WERI-Rb-1 (cell line): ENCODE data around the gene RABAC1.

Source experiments
- DNase-seq: peaks from one replicate; pipeline ENCODE4 v3.0.0-alpha.2; 2020
- H3K27ac ChIP-seq: fragments of 250-450 bp; sonication (Bioruptor Pico); 2 replicates; pipeline ENCODE4 v1.5.1; 2020; ENCODE audit warnings: mild to moderate bottlenecking, moderate library complexity
- H3K27me3 ChIP-seq: fragments of 250-450 bp; sonication (Bioruptor Pico); 2 replicates; pipeline ENCODE4 v1.5.1; 2021; ENCODE audit warnings: mild to moderate bottlenecking, low read depth, moderate library complexity; ENCODE audit not compliant: insufficient read depth, severe bottlenecking
- H3K36me3 ChIP-seq: fragments of 250-450 bp; sonication (Bioruptor Pico); 2 replicates; pipeline ENCODE4 v1.5.1; 2020; ENCODE audit warnings: mild to moderate bottlenecking, moderate library complexity
- H3K4me3 ChIP-seq: 2 replicates; pipeline ENCODE4 v1.5.1; 2011; ENCODE audit warnings: low read depth, mild to moderate bottlenecking, control low read depth, low read length
- H3K9me3 ChIP-seq: fragments of 250-450 bp; sonication (Bioruptor Pico); 2 replicates; pipeline ENCODE4 v1.5.1; 2021; ENCODE audit warnings: mild to moderate bottlenecking, moderate library complexity; ENCODE audit not compliant: severe bottlenecking
- TF ChIP-seq, protein P1 (sequence below): IDR thresholded peaks from 2 replicates; pipeline ENCODE4 v1.5.1; 2011; ENCODE audit warnings: low read depth, mild to moderate bottlenecking, control low read depth, inconsistent platforms, low read length

Gene RABAC1

GRCh38 chr19:41999071-41999877 lies 40.2 kb upstream of the RABAC1 start:
- no peaks in the 10 kb centered on the region for H3K27me3 ChIP-seq
- TF ChIP-seq, protein P1, sequence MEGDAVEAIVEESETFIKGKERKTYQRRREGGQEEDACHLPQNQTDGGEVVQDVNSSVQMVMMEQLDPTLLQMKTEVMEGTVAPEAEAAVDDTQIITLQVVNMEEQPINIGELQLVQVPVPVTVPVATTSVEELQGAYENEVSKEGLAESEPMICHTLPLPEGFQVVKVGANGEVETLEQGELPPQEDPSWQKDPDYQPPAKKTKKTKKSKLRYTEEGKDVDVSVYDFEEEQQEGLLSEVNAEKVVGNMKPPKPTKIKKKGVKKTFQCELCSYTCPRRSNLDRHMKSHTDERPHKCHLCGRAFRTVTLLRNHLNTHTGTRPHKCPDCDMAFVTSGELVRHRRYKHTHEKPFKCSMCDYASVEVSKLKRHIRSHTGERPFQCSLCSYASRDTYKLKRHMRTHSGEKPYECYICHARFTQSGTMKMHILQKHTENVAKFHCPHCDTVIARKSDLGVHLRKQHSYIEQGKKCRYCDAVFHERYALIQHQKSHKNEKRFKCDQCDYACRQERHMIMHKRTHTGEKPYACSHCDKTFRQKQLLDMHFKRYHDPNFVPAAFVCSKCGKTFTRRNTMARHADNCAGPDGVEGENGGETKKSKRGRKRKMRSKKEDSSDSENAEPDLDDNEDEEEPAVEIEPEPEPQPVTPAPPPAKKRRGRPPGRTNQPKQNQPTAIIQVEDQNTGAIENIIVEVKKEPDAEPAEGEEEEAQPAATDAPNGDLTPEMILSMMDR = peak; percentile 33; the same call in 1 of the 2 replicates
- H3K4me3 ChIP-seq = peak overlapping the region; percentile 48
- DNase-seq = peak; percentile 56
- peaks cover 22% of the 10 kb centered on the region for H3K36me3 ChIP-seq
- H3K9me3 ChIP-seq = no peaks in the 10 kb centered on the region
- H3K27ac ChIP-seq = peak overlapping the region; percentile 100

DNA sequence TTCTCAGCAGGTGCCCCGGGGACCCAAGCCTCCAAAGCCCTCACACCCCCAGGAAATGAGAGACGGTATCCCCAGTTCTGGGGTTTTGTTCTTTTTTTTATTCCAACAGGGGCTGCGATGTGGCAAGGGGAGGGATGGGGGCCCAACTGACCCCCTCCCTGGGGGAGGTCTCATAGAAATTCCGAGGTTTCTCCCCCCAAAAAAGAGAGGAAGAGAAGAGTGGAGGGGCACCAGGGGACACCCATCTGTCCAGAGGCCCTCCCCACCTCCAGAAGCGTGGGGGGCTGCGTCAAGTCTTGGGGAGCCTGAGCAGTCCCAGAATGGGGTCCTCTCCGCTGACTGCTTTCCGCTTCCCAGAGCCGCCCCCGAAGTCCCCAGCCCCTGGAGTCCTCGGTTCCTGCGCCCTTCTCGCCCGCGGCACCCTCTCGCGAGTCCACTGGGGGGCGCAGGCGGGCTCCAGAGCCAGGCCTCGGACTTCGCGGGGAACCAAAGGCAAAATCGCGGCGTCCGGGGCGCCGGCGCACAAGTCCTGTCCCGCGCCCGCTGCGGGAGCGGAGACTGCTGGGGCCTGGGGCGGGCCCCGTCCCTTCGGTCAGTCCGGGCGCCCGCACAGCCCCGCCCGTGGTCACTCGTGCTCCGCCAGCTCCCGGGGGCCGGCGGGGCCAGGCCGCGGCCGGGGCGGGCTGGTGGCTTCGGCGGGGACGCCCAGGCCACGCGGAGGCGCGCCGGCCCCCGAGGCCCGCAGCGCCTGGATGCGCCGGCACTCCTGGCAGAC lies 39.3 kb upstream of the RABAC1 start:
- peak; percentile 80 for DNase-seq
- H3K27ac ChIP-seq = peak overlapping the region; percentile 100
- H3K27me3 ChIP-seq = no peaks in the 10 kb centered on the region
- H3K36me3 ChIP-seq = peaks cover 28% of the 10 kb centered on the region
- TF ChIP-seq, protein P1 = peak; percentile 70
- H3K9me3 ChIP-seq = no peaks in the 10 kb centered on the region
- peak overlapping the region; percentile 57 for H3K4me3 ChIP-seq

DNA sequence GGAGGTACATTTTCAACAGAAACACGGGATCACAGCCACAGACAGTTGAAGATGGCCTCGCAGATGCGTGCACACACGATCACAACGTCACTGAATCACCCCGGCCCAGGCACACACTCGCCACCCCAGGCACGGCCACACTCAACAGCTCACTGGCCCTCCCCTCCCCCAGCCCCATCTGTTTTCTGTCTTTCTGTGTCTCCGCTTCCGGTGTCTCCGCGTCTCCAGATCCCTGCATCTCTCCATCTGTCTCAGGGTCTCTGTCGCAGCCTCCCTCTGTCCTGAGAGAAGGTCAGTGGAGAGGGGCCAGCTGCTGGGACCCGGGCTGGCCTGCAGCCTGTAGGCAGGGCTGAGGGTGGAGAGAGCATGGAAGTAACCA lies 38.7 kb upstream of the RABAC1 start:
- no peaks in the 10 kb centered on the region for H3K9me3 ChIP-seq
- peak; percentile 98 for DNase-seq
- H3K36me3 ChIP-seq = peaks cover 30% of the 10 kb centered on the region
- no peaks in the 10 kb centered on the region for H3K27me3 ChIP-seq
- H3K27ac ChIP-seq = peak overlapping the region; percentile 100
- H3K4me3 ChIP-seq = peak overlapping the region; percentile 57
- TF ChIP-seq, protein P1 = no peak

DNA sequence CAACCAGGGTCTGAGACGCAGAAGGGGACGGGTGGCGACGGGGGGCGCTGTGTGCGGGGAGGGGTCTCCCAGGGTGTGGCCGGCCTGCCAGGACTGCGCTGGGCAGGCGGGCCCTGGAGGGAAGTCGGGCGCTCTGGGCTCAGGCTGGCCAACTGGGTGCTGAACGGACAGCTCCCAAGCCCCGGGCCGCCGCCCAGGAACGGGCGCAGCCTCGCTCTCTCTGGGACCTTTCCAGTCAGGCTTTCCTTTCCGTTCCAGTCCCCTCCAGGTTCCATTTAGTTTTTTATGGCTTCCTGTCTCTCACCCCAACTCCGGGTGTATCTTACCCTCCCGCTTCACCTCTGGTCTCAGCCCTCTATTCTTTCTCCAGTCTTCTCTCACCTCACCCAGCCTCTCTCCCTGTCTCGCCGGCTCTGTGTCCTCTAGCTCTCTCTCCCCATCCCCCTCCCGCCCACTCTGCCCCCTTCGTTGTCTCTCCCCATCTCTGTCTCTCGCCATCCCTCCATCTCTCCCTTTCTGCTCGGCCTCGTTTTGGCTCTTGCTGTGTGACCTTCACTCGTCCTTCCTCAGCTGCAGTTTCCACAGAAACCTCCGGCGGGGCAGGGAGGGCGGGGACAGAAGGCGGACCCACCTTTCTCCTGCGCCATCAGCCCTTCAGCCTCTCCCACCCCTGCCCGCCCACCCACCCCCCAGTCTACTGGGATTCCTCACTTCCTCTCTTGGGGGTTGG lies 38.2 kb upstream of the RABAC1 start:
- peaks cover 24% of the 10 kb centered on the region for H3K36me3 ChIP-seq
- H3K4me3 ChIP-seq = peak overlapping the region; percentile 57
- TF ChIP-seq, protein P1 = no peak
- H3K27me3 ChIP-seq = no peaks in the 10 kb centered on the region
- no peaks in the 10 kb centered on the region for H3K9me3 ChIP-seq
- peak overlapping the region; percentile 100 for H3K27ac ChIP-seq
- peak; percentile 76 for DNase-seq

DNA sequence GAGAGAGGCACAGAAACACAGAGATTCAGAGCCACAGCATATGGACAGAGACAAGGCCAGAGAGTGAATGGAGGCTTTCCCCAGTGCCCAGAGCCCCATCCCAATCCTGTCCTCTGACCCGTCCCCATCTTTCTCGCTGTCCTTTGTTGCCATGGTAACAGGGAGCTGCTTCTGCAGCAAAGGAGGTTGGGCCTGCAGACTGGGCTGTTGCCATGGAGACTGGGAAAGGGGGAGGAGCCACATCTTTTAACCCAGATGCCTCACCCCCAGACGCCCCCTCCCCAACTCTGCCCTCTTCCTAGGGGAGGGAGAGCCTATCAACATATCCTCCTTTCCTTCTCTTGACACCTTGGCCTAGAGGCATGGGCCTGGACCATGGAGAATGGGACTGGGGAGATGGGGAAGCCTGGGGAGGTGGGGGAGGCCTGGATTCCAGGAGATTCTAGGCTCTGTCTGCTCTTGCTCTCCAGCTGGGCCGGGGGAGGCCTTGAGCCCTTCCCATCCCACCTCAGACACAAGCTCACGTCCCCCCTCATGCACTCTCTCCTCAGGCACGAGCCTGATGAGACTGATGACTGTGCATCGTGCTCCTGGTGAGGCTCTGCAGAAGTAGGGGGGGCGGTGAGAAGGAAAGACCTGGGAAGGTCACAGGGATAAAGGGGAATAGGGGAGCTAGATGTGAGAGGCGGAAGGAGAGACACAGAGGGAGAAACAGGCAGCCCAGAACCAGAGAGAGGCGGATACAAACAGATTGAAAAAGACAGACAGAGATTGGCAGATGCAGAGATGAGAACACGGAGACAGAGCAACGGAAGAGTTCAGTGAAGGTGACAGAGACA lies 37.1 kb upstream of the RABAC1 start:
- DNase-seq = peak; percentile 80
- no peaks in the 10 kb centered on the region for H3K27me3 ChIP-seq
- H3K27ac ChIP-seq = peak overlapping the region; percentile 100
- H3K36me3 ChIP-seq = peaks cover 19% of the 10 kb centered on the region
- peak overlapping the region; percentile 57 for H3K4me3 ChIP-seq
- TF ChIP-seq, protein P1 = no peak
- no peaks in the 10 kb centered on the region for H3K9me3 ChIP-seq
